Measurements from ENCODE around the gene COL25A1.

The COL25A1 gene

GRCh38 chr4:109211671-109212070 lies 90.8 kb downstream of the COL25A1 start:
- DNase-seq = no peak

GRCh38 chr4:109209647-109210046 lies 92.8 kb downstream of the COL25A1 start:
- DNase-seq = no peak

- no peak for DNase-seq
Observed at GRCh38 chr4:109207898-109208297, 94.6 kb downstream of the COL25A1 start.

- DNase-seq = no peak
Observed at GRCh38 chr4:109207061-109207460, 95.4 kb downstream of the COL25A1 start.

GRCh38 chr4:109206620-109207019 lies 95.8 kb downstream of the COL25A1 start:
- no peak for DNase-seq

- DNase-seq = no peak
Observed at GRCh38 chr4:109205186-109205585, 97.3 kb downstream of the COL25A1 start.

GRCh38 chr4:109199585-109199984 lies 102.9 kb downstream of the COL25A1 start:
- no peak for DNase-seq

- no peak for DNase-seq
Observed at GRCh38 chr4:109195646-109196045, 106.8 kb downstream of the COL25A1 start.

GRCh38 chr4:109191216-109191615 lies 111.2 kb downstream of the COL25A1 start:
- DNase-seq = no peak

- DNase-seq = no peak
Observed at GRCh38 chr4:109186458-109186945, 116.0 kb downstream of the COL25A1 start.

GRCh38 chr4:109185951-109186350 lies 116.5 kb downstream of the COL25A1 start:
- no peak for DNase-seq

- no peak for DNase-seq
Observed at GRCh38 chr4:109185548-109185947, 116.9 kb downstream of the COL25A1 start.

GRCh38 chr4:109184491-109184961 lies 117.9 kb downstream of the COL25A1 start:
- DNase-seq = no peak

GRCh38 chr4:109183931-109184490 lies 118.4 kb downstream of the COL25A1 start:
- no peak for DNase-seq

- no peak for DNase-seq
Observed at GRCh38 chr4:109182696-109183095, 119.8 kb downstream of the COL25A1 start.

GRCh38 chr4:109179061-109179460 lies 123.4 kb downstream of the COL25A1 start:
- DNase-seq = no peak

GRCh38 chr4:109177096-109177810 lies 125.2 kb downstream of the COL25A1 start:
- DNase-seq = no peak

- DNase-seq = no peak
Observed at GRCh38 chr4:109174224-109174953, 128.1 kb downstream of the COL25A1 start.

- DNase-seq = no peak
Observed at GRCh38 chr4:109172301-109172700, 130.2 kb downstream of the COL25A1 start.

GRCh38 chr4:109171070-109171469 lies 131.4 kb downstream of the COL25A1 start:
- DNase-seq = no peak

- DNase-seq = no peak
Observed at GRCh38 chr4:109169170-109169569, 133.3 kb downstream of the COL25A1 start.

GRCh38 chr4:109166586-109166985 lies 135.9 kb downstream of the COL25A1 start:
- no peak for DNase-seq

- no peak for DNase-seq
Observed at GRCh38 chr4:109166126-109166525, 136.3 kb downstream of the COL25A1 start.

- no peak for DNase-seq
Observed at GRCh38 chr4:109164011-109164410, 138.4 kb downstream of the COL25A1 start.
